HG02870 (cell line): ENCODE results near the gene IGFALS.
"Not testable (repeated sequence)": the region's sequence is repeated elsewhere in the genome, so short reads cannot be mapped to it uniquely, and the experiment has no call there.

Experiments used
- ATAC-seq: cut with Tn5 transposase; IDR thresholded peaks from one replicate; pipeline ENCODE4 v1.9.1; 2021; ENCODE audit warnings: mild to moderate bottlenecking, moderate library complexity; ENCODE audit not compliant: unreplicated experiment

IGFALS gene

GRCh38 chr16:1818204-1818872 lies 24.8 kb upstream of the IGFALS start:
- ATAC-seq, result no peak

DNA sequence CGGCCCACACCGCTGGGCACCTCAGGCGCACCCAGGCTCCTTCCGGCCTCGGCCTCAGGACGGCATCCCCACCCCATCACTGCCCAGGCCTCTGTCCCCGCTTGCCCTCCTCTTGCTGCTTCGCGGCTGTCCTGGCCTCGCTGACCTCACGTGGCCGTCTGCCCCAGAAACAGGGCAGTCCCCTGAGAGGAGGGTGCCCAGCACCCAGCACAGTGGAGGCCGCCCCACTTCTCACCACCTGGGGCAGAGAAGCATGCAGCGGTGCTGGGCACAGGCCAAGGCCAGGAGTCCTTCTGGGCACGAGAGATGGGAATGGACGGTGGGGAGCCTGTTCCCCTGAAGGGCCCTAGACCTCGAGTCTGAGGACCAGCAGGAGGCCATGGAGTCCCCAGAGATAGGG lies 24.2 kb upstream of the IGFALS start:
- no peak for ATAC-seq

GRCh38 chr16:1817276-1817589 lies 23.7 kb upstream of the IGFALS start:
- ATAC-seq, result no peak

GRCh38 chr16:1816396-1817275 lies 23.1 kb upstream of the IGFALS start:
- no peak for ATAC-seq

GRCh38 chr16:1815461-1815860 lies 22.0 kb upstream of the IGFALS start:
- no peak for ATAC-seq

- ATAC-seq, result no peak
These were observed 19.2 kb upstream of the IGFALS start for GRCh38 chr16:1812732-1813163.

DNA sequence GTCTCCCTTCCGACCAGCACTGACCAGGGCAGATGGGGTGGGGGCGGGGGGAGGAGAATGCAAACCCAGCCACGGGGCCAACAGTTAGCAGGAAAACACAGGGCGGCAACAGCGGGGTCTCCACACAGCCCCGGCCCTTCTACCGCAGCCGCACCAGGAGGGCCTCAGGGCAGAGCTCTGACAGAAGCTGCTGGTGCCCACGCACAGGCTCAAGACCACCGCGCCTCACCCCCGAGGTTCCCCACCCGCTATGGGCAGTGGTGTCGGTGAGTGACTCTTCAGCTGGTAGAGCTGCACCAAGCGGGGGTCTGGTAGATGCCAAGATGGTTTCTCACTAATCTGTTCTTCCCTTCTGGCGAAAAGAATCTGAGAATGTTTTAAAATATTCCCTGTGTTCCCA lies 17.0 kb upstream of the IGFALS start:
- ATAC-seq, result no peak

DNA sequence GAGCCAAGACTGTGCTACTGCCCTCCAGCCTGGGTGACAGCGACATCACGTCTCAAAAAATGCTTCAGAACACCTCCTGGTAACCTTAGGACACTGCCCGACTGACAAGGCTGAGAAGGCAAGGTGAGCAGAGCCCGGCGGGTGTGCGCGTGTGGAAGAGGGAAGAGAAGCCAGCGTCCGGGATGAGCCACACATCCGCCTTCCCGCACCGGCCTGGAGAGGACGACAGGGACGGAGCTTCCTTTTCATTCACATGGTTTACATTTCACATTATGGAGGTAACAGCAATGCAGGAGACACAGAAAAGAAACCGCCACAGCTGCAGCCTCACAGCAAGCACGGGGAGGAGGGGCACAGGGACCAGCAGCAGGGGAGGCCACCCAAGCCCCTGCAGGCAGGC lies 16.6 kb upstream of the IGFALS start:
- ATAC-seq, result no peak

- no peak for ATAC-seq
These were observed 15.8 kb upstream of the IGFALS start for GRCh38 chr16:1809281-1809801.

- no peak for ATAC-seq
These were observed 15.2 kb upstream of the IGFALS start for GRCh38 chr16:1808691-1809090.

DNA sequence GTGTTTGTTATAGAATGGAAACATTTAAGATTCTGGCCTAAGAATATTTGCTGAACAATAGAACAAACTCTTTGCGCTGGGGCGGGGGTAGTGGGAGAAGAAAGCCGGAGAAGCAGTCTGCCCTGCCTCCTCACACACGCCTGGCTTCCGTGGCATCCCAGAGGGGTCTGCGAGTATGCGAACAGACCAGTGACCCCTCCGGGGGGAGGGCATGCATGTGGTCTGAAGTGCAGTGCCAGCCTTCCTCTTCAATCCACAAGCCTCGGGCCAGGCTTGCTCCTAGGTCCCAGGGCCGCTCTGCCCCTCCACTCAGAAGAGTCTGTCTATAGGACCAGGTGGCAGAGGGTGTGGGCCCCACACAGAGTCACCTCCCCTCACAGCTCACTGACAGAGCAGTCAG lies 14.1 kb upstream of the IGFALS start:
- ATAC-seq, result no peak

GRCh38 chr16:1800701-1801100 lies 7.2 kb upstream of the IGFALS start:
- ATAC-seq, result no peak

GRCh38 chr16:1799263-1799662 lies 5.8 kb upstream of the IGFALS start:
- ATAC-seq, result not testable (repeated sequence)

GRCh38 chr16:1794908-1795666 lies 1.6 kb upstream of the IGFALS start:
- no peak for ATAC-seq

DNA sequence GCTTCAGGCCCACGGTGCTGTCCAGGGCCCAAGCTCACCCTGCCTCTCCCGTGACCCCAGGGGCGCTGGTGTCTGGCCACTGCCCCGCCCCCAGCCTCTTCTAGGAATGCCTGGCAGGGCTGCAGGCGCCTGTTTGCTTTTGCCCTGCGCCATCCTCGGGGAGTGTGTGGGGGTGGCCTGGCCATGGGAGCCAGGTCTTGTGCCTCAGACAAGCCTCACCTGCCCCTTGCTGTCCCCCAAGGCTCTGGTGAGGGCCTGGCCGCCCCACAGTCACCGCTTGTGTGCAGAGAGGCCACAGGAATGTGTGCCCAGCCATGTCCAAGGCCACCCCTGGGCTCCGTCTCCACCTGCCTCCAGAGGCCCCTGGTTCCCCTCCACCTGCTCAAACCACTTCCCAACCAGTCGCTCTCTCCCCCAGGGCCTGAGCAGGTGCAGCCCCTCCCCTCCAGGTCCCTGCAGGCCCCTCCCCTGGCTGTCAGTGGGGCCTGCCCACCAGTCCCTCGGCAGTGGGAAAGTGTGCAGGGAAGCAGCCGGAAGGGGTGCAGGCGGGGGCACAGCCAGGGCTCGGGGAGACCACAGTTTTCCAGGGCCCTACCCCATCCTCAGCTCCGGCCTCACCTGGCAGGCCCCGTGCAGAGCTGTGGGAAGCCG lies 841 bp upstream of the IGFALS start:
- no peak for ATAC-seq

- ATAC-seq, result no peak
These were observed 498 bp downstream of the IGFALS start for GRCh38 chr16:1792836-1793577.

- no peak for ATAC-seq
These were observed 1.3 kb downstream of the IGFALS start for GRCh38 chr16:1791943-1792812.

DNA sequence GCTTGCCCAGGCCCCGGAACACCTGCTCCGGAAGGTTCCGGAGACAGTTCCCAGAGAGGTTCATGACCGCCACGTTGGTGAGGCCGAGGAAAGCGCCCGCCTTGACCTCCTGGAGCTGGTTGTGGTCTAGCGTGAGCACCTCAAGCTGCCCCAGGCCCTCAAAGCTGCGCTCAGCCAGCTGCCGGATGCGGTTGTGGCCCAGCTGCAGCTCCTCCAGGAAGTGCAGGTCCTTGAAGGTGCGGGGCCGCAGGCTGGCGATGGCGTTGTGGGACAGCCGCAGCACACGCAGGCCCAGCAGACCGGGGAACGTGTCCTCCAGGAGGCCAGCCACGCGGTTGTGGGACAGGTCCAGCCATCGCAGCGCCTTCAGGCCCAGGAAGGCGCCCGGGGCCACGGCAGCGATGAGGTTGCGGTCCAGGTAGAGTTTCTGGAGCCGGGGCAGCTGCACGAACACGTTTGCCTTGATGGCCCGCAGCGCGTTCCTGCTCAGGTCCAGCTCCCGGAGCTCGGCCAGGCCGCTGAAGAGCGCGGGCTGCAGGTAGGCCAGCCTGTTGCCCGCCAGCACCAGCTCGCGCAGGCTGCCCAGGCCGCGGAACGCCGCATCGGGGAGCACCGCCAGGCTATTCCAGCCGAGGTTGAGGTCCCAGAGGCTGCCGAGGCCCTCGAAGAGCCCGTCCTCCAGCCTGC lies 2.1 kb downstream of the IGFALS start:
- ATAC-seq, result no peak
